KMS-11 (cell line): ENCODE results near the gene CNTRL.

Source experiments
- H2AFZ ChIP-seq: fragments of 200-600 bp; sonication (generic); 2 replicates; pipeline ENCODE4 v1.6.1; 2016; ENCODE audit warnings: antibody characterized with exemption, mixed run types, low read depth
- H3K27ac ChIP-seq: fragments of 200-600 bp; sonication (generic); 2 replicates; pipeline ENCODE4 v1.6.1; 2016; ENCODE audit warnings: mild to moderate bottlenecking, mixed run types
- H3K27me3 ChIP-seq: fragments of 200-600 bp; sonication (generic); 2 replicates; pipeline ENCODE4 v1.6.1; 2017; ENCODE audit warnings: mild to moderate bottlenecking, low read depth, mixed run types, moderate library complexity; ENCODE audit not compliant: insufficient read depth
- H3K36me3 ChIP-seq: fragments of 200-600 bp; sonication (generic); 2 replicates; pipeline ENCODE4 v1.6.1; 2017; ENCODE audit warnings: mild to moderate bottlenecking, mixed run types; ENCODE audit not compliant: insufficient read depth
- H3K4me1 ChIP-seq: fragments of 200-600 bp; sonication (generic); 2 replicates; pipeline ENCODE4 v1.6.1; 2016; ENCODE audit warnings: mild to moderate bottlenecking, low read depth, mixed run types; ENCODE audit not compliant: poor library complexity, severe bottlenecking
- H3K4me2 ChIP-seq: fragments of 200-600 bp; sonication (generic); 2 replicates; pipeline ENCODE4 v1.7.0; 2016; ENCODE audit warnings: mild to moderate bottlenecking, mixed run types
- H3K4me3 ChIP-seq: fragments of 200-600 bp; sonication (generic); IDR thresholded peaks from 2 replicates; pipeline ENCODE4 v1.6.1; 2017; ENCODE audit warnings: low read depth, low read length, mixed read lengths; ENCODE audit not compliant: insufficient read depth
- H3K79me2 ChIP-seq: fragments of 200-600 bp; sonication (generic); 2 replicates; pipeline ENCODE4 v1.6.1; 2016; ENCODE audit warnings: low read depth, mixed run types; ENCODE audit not compliant: insufficient read depth
- H3K9ac ChIP-seq: fragments of 200-600 bp; sonication (generic); 2 replicates; pipeline ENCODE4 v1.6.1; 2016; ENCODE audit warnings: mild to moderate bottlenecking, mixed run types
- H4K20me1 ChIP-seq: fragments of 200-600 bp; sonication (generic); 2 replicates; pipeline ENCODE4 v1.6.1; 2016; ENCODE audit warnings: mild to moderate bottlenecking, mixed run types; ENCODE audit not compliant: insufficient read depth
- CTCF ChIP-seq: fragments of 200-600 bp; sonication (generic); conservative IDR thresholded peaks from 2 replicates; pipeline ENCODE4 v1.6.1; 2017; ENCODE audit warnings: low read depth, mild to moderate bottlenecking, antibody characterized with exemption, low read length, moderate library complexity, mixed read lengths

Gene CNTRL

GRCh38 chr9:121185774-121186403 lies 111.1 kb downstream of the CNTRL start:
- Histone ChIP-seq H3K36me3 (no peaks in the 10 kb centered on the region), H3K27ac (no peak overlapping the region), H3K4me2 (no peak overlapping the region), H3K4me3 (no peak overlapping the region), H2AFZ (no peak overlapping the region), H3K27me3 (no peaks in the 10 kb centered on the region), H4K20me1 (peaks cover 5% of the 10 kb centered on the region; the same call in 1 of the 2 replicates), H3K4me1 (peaks cover 10% of the 10 kb centered on the region), H3K79me2 (peaks cover 34% of the 10 kb centered on the region), H3K9ac (no peak overlapping the region)
- TF ChIP-seq CTCF: no peak

- Histone ChIP-seq H3K4me1 (peaks cover 18% of the 10 kb centered on the region), H3K9ac (no peak overlapping the region), H4K20me1 (peaks cover 10% of the 10 kb centered on the region), H3K36me3 (no peaks in the 10 kb centered on the region), H3K4me3 (no peak overlapping the region), H3K27ac (no peak overlapping the region), H2AFZ (no peak overlapping the region), H3K4me2 (no peak overlapping the region), H3K79me2 (peaks cover 53% of the 10 kb centered on the region), H3K27me3 (no peaks in the 10 kb centered on the region)
- TF ChIP-seq CTCF: no peak
These were observed 113.0 kb downstream of the CNTRL start for GRCh38 chr9:121187636-121188305.

- no peak overlapping the region for H3K4me2 ChIP-seq
- peaks cover 18% of the 10 kb centered on the region for H4K20me1 ChIP-seq
- no peaks in the 10 kb centered on the region for H3K36me3 ChIP-seq
- peaks cover 65% of the 10 kb centered on the region for H3K79me2 ChIP-seq
- H3K27me3 ChIP-seq: no peaks in the 10 kb centered on the region
- H3K4me1 ChIP-seq: peaks cover 28% of the 10 kb centered on the region
- H2AFZ ChIP-seq: no peak overlapping the region
- no peak overlapping the region for H3K27ac ChIP-seq
- TF ChIP-seq CTCF: no peak
- no peak overlapping the region for H3K4me3 ChIP-seq
- H3K9ac ChIP-seq: no peak overlapping the region
These were observed 114.3 kb downstream of the CNTRL start for GRCh38 chr9:121189006-121189405.

GRCh38 chr9:121189660-121190059 lies 114.9 kb downstream of the CNTRL start:
- no peaks in the 10 kb centered on the region for H3K36me3 ChIP-seq
- peaks cover 71% of the 10 kb centered on the region for H3K79me2 ChIP-seq
- H3K4me2 ChIP-seq: no peak overlapping the region
- peaks cover 32% of the 10 kb centered on the region for H3K4me1 ChIP-seq
- H3K4me3 ChIP-seq: no peak overlapping the region
- no peak overlapping the region for H3K27ac ChIP-seq
- H4K20me1 ChIP-seq: peaks cover 24% of the 10 kb centered on the region
- no peak overlapping the region for H2AFZ ChIP-seq
- no peak overlapping the region for H3K9ac ChIP-seq
- no peaks in the 10 kb centered on the region for H3K27me3 ChIP-seq
- no peak for TF ChIP-seq CTCF
